Right cardiac atrium (tissue), 5 donors: ENCODE results near the gene LRAT. TPM values are rescaled to one million over a fixed set of nuclear protein-coding genes. Genes with fewer than 3 reads are reported as not detected.

Source experiments
- ATAC-seq, 2 donors: fragments of 200-7000 bp; cut with Tn5 transposase; one replicate each; pipeline versions ENCODE4 v1.8.0 to v1.9.1; 2020; ENCODE audit warnings: moderate library complexity in 2 of 2, mild to moderate bottlenecking in 1 of 2
- DNase-seq, 3 donors: peaks; one replicate each; pipeline ENCODE4 v3.0.0-alpha.2; 2020
- H3K27ac ChIP-seq: one replicate; pipeline ENCODE4 v1.5.1; 2013; ENCODE audit warnings: mild to moderate bottlenecking, low read length, control low read depth, moderate library complexity
- H3K27me3 ChIP-seq: one replicate; pipeline ENCODE4 v1.6.1; 2013; ENCODE audit not compliant: control insufficient read depth, insufficient read depth
- H3K4me1 ChIP-seq: one replicate; pipeline ENCODE4 v1.6.1; 2013; ENCODE audit warnings: low read length; ENCODE audit not compliant: control insufficient read depth, insufficient read depth
- H3K4me3 ChIP-seq: one replicate; pipeline ENCODE4 v1.5.1; 2013; ENCODE audit warnings: low read length, control low read depth
- H3K9me3 ChIP-seq: one replicate; pipeline ENCODE4 v1.6.1; 2013; ENCODE audit warnings: low read length; ENCODE audit not compliant: control insufficient read depth
- WGBS: extraction: QIAGEN DNeasy Blood & Tissue Kit; methylation state at CpG from one replicate; pipeline ENCODE4 v1.1.7; 2013; 5-methylcytosine and 5-hydroxymethylcytosine counted together
- intact Hi-C, 4 donors: fragments of 100-400 bp; cut with DNase I; formaldehyde crosslinking; loops; one replicate each; pipeline versions ENCODE4 v1.11.0 to v1.14.0; 2022 to 2023
- polyA plus RNA-seq: library from polyadenylated mRNA; stranded (reverse); fragments of 200-250 nt; gene quantifications from one replicate; pipeline ENCODE4 v1.2.3, GENCODE V29; 2013
- total RNA-seq, 4 donors: library from RNA; stranded (reverse); fragmentation: NEBNext Ultra II Directional; extraction: Animal tissue kit (Norgen Biotek cat#: 25700); gene quantifications; one replicate each; pipeline ENCODE4 v1.2.1, GENCODE V29; 2021
- donor health status: healthy with polysubstance abuse.
- donor health status: DM: no; HTN: yes; CAD: no.
- donor health status: DM: no; HTN: no; CAD: no.
- donor health status: DM: no; HTN: yes; CAD: no; lungs with severe emphysema.
- donor health status: DM: yes; HTN: yes; CAD: no.

LRAT gene
- total and polyA plus RNA-seq, 5 donors = 0.02 to 0.06 TPM; not detected in 3

DNA sequence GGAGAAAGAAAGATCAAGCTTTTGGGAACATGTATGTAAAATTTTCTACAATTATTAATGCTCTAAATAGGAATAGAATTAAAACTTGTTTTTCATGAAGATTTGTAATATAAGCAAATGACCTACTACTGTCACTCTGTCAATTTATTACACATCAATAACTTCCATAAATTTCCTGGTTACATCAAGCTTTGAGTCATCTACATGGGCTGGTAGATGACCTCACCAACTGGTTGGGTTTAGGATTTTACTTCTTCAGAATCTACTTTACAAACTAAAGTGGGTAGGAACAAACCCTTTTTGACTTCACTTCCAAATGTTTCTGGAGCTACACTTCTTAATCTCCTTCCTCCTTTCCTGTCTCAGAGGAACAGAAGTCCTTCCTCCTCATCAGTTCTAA is 12.0 kb upstream of the LRAT start:
- Histone ChIP-seq H3K4me1 (no peaks in the 10 kb centered on the region), H3K27me3 (no peaks in the 10 kb centered on the region), H3K27ac (no peak overlapping the region), H3K9me3 (no peaks in the 10 kb centered on the region), H3K4me3 (no peak overlapping the region)
- intact Hi-C loops = no loop called here
- DNase-seq (no peak), ATAC-seq (no peak)

DNA sequence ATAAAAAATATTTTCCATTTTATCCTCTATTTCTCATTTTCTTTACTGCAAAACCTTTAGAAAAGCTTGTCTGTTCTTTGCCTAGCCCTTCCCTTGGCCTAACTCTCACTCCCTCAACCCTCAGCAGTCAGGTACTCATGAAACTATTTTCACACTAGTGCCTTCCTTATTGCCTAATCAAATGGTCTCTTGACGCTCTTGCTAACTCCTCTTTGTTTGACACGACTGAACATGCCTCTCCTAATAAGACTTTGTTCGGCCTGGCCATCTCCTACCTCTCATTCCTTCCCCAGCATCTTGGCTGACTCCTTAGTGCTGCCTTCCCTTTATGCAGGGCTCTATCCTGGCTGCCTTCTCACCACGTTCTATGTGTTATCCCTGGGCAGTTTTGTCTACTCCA is 11.1 kb upstream of the LRAT start:
- intact Hi-C loops = no loop called here
- Histone ChIP-seq H3K4me3 (no peak overlapping the region), H3K9me3 (no peaks in the 10 kb centered on the region), H3K27me3 (no peaks in the 10 kb centered on the region), H3K27ac (no peak overlapping the region), H3K4me1 (no peaks in the 10 kb centered on the region)
- ATAC-seq (no peak), DNase-seq (no peak)
- WGBS = 81% methylated on average over 4 of the region's 4 CpGs

DNA sequence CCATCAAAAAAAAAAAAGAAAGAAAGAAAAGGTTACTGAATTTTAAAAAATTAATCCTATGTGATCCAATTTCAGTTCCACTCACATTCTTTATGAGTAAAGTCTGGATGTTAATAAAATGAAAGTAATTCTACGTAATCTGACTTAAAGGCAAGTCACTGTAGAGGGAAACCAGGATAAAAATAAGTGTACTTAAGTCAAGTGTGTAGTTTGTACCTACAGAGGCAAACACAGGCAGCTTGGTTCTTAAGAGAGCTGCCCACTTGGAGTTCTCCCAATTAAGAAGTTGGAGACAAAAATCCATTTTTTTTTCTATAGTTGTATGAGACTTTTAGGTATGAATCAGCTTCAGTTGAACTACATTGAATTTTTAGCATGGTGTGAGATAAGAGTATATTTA is 7.0 kb upstream of the LRAT start:
- no peaks in the 10 kb centered on the region for H3K4me1 ChIP-seq
- intact Hi-C loops = no loop called here
- H3K27me3 ChIP-seq = no peaks in the 10 kb centered on the region
- ATAC-seq = no peak
- 82% methylated on average over 1 of the region's 1 CpG for WGBS
- no peaks in the 10 kb centered on the region for H3K9me3 ChIP-seq
- no peak overlapping the region for H3K4me3 ChIP-seq
- no peak for DNase-seq
- no peak overlapping the region for H3K27ac ChIP-seq

DNA sequence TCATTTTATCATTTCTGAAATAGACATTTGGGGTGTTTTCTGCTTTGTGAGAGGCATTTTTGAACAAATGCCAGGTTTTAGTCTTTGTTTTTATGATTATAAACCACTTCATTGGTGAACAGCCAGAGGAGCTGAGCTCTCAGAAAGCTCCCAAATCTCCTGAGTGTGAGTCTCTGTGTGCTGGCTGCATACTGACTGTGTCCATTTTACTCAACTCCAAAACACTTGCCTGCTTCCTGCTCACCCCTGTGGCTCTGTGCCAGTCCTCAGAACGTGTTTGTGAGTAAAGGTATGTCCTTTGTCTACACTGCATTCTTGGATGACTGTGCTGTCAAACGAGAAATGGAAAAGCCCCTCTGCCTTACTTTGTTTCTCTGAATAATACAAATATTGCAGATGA is 5.4 kb upstream of the LRAT start:
- no peaks in the 10 kb centered on the region for H3K27me3 ChIP-seq
- intact Hi-C loops = no loop called here
- DNase-seq (no peak), ATAC-seq (no peak)
- no peaks in the 10 kb centered on the region for H3K4me1 ChIP-seq
- H3K9me3 ChIP-seq = no peaks in the 10 kb centered on the region
- no peak overlapping the region for H3K27ac ChIP-seq
- WGBS = 13% methylated on average over 2 of the region's 2 CpGs
- H3K4me3 ChIP-seq = no peak overlapping the region

DNA sequence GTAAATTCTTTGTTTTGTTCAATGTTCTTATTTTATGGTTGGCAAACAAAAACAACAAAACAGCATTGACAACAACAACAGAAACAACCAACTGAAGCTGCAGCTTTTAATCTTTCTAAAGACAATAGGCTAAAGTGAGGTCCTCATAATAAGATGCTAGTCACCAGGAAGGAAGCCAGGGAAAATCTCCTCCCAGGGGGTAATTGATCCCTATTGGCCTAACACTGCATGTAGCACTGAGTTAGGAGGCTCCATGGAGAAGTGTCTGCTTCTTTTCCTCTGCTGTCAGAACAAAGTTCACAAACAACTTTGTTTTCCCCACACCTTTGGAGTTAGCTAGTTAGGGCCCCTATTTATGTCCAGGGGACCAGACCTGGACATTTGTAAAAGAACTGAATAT is 4.7 kb upstream of the LRAT start:
- ATAC-seq = no peak
- no peaks in the 10 kb centered on the region for H3K4me1 ChIP-seq
- intact Hi-C loops = no loop called here
- H3K27me3 ChIP-seq = no peaks in the 10 kb centered on the region
- no peaks in the 10 kb centered on the region for H3K9me3 ChIP-seq
- no peak overlapping the region for H3K27ac ChIP-seq
- no peak for DNase-seq
- no peak overlapping the region for H3K4me3 ChIP-seq

DNA sequence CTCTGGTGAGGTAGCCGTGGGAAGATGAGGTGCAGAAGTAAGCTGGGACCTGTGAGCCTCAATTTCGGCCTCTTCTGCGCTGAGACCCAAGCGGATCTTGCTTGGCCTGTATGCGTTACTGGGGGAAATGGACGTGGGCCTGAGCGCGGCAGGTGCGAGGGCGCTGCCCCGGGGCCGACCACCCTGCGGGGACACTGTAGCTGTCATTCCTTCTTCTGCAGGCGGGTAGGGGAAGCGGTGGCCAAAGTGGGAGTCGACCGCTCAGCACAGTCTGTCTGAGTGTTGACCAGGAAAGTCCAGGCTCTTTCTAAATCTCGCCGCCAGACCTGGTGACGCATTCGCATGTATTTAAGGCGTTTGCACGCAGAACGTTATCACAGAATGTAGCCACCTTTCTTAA is 3.3 kb upstream of the LRAT start:
- peaks cover 2% of the 10 kb centered on the region for H3K27me3 ChIP-seq
- no peak overlapping the region for H3K4me3 ChIP-seq
- peak in 1 of 3 donors; percentile 35 for DNase-seq
- no peak overlapping the region for H3K27ac ChIP-seq
- WGBS = 74% methylated on average over 24 of the region's 24 CpGs
- H3K4me1 ChIP-seq = no peaks in the 10 kb centered on the region
- no peaks in the 10 kb centered on the region for H3K9me3 ChIP-seq
- intact Hi-C loops = no loop called here
- ATAC-seq = no peak

DNA sequence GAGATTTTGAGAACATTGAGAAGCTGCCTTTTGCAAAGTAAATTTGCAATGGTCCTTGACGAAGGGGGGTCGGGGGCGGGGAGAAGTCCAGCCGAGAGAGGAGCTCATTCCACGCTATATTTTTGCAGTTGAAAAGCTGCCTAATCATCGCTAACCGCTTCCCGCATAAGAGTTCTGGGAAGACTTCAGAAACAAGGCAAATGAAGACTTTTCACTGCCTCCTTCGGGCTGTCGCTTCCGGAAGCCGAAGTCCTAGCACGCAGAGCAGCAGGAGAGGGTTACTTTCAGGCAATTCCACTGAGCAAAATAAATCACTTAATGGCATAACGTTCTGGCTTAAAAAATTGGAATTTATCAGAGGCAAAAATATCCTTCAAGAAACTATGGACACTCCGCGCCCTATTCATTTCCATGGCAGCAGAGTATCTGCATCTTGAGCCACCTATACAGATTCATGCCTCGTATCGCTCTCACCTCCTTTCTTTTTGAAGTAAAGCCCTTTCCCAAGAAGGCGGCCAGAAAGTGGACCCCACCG is 2.6 kb upstream of the LRAT start:
- no peak overlapping the region for H3K27ac ChIP-seq
- peaks cover 2% of the 10 kb centered on the region for H3K27me3 ChIP-seq
- no peaks in the 10 kb centered on the region for H3K9me3 ChIP-seq
- ATAC-seq (no peak), DNase-seq (no peak)
- 34% methylated on average over 20 of the region's 20 CpGs for WGBS
- H3K4me1 ChIP-seq = no peaks in the 10 kb centered on the region
- no peak overlapping the region for H3K4me3 ChIP-seq
- intact Hi-C loops = no loop called here

DNA sequence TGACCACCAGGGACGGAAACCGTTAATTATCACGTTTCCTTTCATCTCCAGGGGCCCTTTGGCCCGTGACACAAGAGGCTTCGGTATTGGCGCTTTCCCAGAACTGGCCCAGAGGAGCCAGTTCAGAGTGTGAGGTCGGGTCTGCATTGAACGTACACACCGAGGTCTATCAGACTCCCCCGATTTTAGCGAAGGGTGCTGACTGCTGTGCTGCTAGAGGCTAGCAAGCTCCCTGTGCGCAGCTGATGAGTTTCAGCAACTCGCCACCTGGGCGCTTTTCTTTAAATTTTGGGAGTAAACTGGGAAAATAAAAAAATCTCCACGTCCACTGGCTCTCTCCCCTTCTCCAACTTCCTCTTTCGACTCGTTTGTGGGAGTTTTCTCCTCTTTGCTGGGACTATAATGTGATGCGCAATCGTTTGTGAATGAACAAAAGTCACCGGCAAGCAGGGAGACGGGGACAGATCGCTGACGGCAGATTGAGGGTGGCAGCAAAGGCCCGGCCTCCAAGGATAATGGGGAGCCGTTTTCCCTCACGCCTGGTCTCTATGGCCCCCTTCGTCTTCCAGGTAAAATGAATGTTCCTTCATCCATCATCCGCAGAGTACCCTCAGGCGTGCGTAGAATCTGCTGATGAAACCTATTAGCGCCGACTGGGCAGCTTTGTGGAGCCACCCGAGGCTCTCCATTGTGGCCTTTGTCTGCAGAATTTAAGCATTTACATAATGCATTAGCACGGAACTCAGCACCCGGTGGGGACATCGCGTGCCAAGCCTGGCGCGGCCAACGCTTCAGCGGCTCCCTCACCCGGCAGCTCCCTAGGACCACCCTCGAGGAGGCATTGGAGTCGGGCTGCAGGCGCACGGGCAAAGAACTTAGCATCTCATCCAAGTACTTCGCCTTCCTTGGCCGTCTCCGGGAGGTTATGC is 1.6 kb upstream of the LRAT start:
- Histone ChIP-seq H3K27ac (no peak overlapping the region), H3K27me3 (peaks cover 2% of the 10 kb centered on the region), H3K9me3 (no peaks in the 10 kb centered on the region), H3K4me3 (peak overlapping the region; percentile 44), H3K4me1 (no peaks in the 10 kb centered on the region)
- ATAC-seq (no peak), DNase-seq (peak in 2 of 3 donors; percentile 32 to 60)
- WGBS = 13% methylated on average over 49 of the region's 49 CpGs
- intact Hi-C loops = no loop called here

DNA sequence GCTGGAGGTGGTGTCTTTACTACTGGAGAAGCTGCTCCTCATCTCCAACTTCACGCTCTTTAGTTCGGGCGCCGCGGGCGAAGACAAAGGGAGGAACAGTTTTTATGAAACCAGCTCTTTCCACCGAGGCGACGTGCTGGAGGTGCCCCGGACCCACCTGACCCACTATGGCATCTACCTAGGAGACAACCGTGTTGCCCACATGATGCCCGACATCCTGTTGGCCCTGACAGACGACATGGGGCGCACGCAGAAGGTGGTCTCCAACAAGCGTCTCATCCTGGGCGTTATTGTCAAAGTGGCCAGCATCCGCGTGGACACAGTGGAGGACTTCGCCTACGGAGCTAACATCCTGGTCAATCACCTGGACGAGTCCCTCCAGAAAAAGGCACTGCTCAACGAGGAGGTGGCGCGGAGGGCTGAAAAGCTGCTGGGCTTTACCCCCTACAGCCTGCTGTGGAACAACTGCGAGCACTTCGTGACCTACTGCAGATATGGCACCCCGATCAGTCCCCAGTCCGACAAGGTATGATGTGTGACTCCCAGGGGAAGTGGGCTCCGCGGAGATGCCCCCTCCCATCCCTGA is 634 bp downstream of the LRAT start:
- ATAC-seq (no peak), DNase-seq (peak in 1 of 3 donors; percentile 37)
- peaks cover 2% of the 10 kb centered on the region for H3K27me3 ChIP-seq

DNA sequence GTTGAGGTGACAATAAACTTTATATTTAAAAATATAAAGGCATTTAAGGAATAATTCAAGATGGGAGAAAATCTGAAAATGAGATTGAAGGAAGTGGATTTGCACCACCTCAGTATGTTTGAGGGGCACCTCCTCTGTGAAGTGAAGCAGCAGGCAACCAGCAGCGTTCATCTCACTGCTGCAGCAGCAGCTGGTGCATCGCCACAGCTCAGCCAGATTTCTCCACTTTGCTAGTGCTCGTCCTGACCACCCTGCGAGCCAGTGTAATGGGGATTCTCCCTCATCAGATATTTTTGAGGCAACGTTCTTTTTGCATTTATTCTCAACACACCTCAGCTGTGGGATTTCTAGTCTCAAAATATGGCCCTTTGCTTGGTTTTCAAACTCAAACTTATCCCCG is 13.9 kb downstream of the LRAT start:
- Histone ChIP-seq H3K27me3 (no peaks in the 10 kb centered on the region), H3K4me3 (no peak overlapping the region), H3K4me1 (no peaks in the 10 kb centered on the region), H3K27ac (no peak overlapping the region), H3K9me3 (no peaks in the 10 kb centered on the region)
- intact Hi-C loops = no loop called here
- DNase-seq = no peak
- 69% methylated on average over 6 of the region's 6 CpGs for WGBS
- no peak for ATAC-seq

More for the DNA sequence above, 634 bp downstream of the LRAT start:
- H3K27ac ChIP-seq = no peak overlapping the region
- H3K4me3 ChIP-seq = peak overlapping the region; percentile 44
- WGBS = 4% methylated on average over 31 of the region's 31 CpGs
- no peaks in the 10 kb centered on the region for H3K4me1 ChIP-seq
- intact Hi-C loops = no loop called here
- no peaks in the 10 kb centered on the region for H3K9me3 ChIP-seq

DNA sequence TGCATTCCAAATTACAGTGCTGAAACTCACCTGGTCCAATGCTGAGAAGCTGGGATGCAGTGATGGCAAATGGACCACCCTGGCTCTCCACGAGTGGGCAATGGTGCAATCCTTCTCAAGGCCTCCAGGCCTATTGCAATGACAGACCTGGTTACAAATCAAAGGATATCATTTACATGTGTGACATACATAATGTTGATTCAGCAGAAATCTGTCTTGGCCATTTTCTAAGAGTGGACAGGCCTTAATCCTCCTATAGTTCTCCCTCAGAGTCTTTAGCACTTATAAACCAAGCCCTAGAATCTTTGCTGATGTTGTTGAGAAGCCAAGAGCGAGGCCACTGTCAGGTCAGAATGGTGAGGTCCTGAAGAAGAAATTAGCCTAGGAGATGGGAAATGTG is 17.1 kb downstream of the LRAT start:
- H3K27ac ChIP-seq = no peak overlapping the region
- DNase-seq (no peak), ATAC-seq (no peak)
- WGBS = 82% methylated on average over 2 of the region's 2 CpGs
- no peak overlapping the region for H3K4me3 ChIP-seq
- no peaks in the 10 kb centered on the region for H3K9me3 ChIP-seq
- intact Hi-C loops = no loop called here
- no peaks in the 10 kb centered on the region for H3K4me1 ChIP-seq
- no peaks in the 10 kb centered on the region for H3K27me3 ChIP-seq
